Adipocyte (in vitro differentiated cells): ENCODE data around the gene PLXDC2.

Experiments used
- DNase-seq: peaks from one replicate; pipeline ENCODE4 v3.0.0-alpha.2; 2015; ENCODE audit warnings: low read depth
- H3K27me3 ChIP-seq: replicated peaks from 2 replicates; pipeline ENCODE4 v1.7.0; 2013; ENCODE audit warnings: mild to moderate bottlenecking, low read length, moderate library complexity; ENCODE audit not compliant: control insufficient read depth, insufficient read depth
- H3K36me3 ChIP-seq: 2 replicates; pipeline ENCODE4 v1.7.0; 2013; ENCODE audit warnings: low read length, mild to moderate bottlenecking, moderate library complexity; ENCODE audit not compliant: control insufficient read depth, insufficient read depth, severe bottlenecking
- H3K4me1 ChIP-seq: 2 replicates; pipeline ENCODE4 v1.7.0; 2013; ENCODE audit warnings: mild to moderate bottlenecking, low read length, moderate library complexity; ENCODE audit not compliant: control insufficient read depth, insufficient read depth
- H3K4me3 ChIP-seq: 2 replicates; pipeline ENCODE4 v1.7.0; 2013; ENCODE audit warnings: mild to moderate bottlenecking, low read length, moderate library complexity
- H3K9ac ChIP-seq: 2 replicates; pipeline ENCODE4 v1.7.0; 2013; ENCODE audit warnings: mild to moderate bottlenecking, low read length, moderate library complexity
- H3K9me3 ChIP-seq: 2 replicates; pipeline ENCODE4 v1.7.0; 2013; ENCODE audit warnings: mild to moderate bottlenecking, low read length, moderate library complexity; ENCODE audit not compliant: control insufficient read depth

The PLXDC2 gene

DNA sequence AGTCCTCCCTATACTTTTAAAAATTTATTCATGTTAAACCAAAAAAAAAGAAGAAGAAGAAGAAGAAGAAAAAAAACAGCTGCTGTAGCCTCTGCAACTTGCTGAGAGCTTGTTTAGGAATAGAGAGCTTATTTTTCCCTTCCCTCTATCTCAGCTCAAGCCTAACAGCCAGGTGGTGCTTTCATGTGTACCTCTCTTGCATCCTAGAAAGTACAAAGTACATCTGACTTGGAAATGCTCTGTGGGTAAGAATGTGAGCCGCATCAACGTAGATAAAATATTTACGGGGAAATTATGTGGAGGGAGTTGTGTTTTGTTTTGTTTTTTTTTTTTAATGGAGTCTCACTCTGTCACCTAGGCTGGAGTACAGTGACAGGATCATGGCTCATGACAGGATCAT is 99.6 kb downstream of the PLXDC2 start:
- DNase-seq, result no peak
- peaks cover under 1% of the 10 kb centered on the region for H3K4me1 ChIP-seq
- H3K9ac ChIP-seq, result no peak overlapping the region
- H3K27me3 ChIP-seq, result no peaks in the 10 kb centered on the region
- no peaks in the 10 kb centered on the region for H3K36me3 ChIP-seq
- no peak overlapping the region for H3K4me3 ChIP-seq
- H3K9me3 ChIP-seq, result peaks cover 10% of the 10 kb centered on the region

DNA sequence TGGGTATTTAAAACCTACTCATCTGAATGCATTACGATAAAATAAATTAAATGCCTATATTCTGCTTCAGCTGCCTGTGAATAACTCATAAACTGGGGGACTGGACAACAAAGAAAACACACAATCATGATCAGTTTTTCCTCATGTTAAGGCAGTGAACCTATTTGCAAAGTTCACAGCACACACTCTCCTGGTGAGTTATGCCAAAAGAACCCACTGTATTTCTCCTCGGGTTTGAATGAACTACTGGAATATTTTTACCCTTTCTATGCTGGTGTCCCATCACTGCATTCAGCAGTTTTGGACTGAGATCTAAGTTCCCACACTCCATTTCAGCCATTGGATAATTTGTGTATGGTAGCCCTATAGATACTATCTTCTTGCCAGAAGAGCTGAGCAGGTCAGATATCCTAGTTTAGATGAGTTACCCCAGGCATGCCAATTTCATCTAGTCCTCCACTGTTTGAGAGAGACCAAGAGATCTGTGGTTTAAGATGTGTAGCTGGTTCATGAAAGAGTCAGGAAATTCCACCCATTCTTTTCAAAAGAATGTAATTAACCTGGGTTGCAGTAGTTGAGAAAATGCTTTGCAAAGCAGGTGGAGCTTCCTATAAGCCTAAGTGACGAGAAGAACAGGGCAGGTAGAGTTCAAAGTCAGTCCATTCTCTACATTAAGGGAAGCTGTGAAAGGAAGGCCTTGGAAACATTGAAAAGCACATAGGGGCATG is 101.7 kb downstream of the PLXDC2 start:
- H3K27me3 ChIP-seq, result no peaks in the 10 kb centered on the region
- H3K36me3 ChIP-seq, result no peaks in the 10 kb centered on the region
- peaks cover 18% of the 10 kb centered on the region for H3K4me1 ChIP-seq
- H3K9me3 ChIP-seq, result peaks cover 10% of the 10 kb centered on the region
- no peak for DNase-seq
- no peak overlapping the region for H3K9ac ChIP-seq
- no peak overlapping the region for H3K4me3 ChIP-seq

DNA sequence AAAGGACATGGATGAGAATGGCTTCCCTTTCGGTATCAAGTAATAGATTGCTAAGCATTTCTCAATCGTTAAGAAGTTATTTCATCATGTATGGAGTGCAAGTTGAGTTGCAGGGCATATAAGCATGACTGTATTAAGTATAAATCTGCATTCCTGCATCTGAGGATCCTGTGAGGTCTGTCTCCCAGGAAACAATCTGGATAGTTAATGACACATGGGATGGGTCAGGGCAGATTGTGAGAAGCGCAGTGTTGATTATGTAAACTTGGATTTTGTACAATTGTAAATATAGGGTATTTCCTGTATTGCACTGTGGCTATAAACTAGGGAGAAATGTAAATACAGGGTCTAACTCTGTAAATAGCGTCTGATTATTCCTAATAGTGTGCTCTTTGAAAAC is 102.6 kb downstream of the PLXDC2 start:
- no peaks in the 10 kb centered on the region for H3K27me3 ChIP-seq
- DNase-seq, result no peak
- H3K9me3 ChIP-seq, result peaks cover 10% of the 10 kb centered on the region
- H3K36me3 ChIP-seq, result no peaks in the 10 kb centered on the region
- no peak overlapping the region for H3K9ac ChIP-seq
- no peak overlapping the region for H3K4me3 ChIP-seq
- peaks cover 26% of the 10 kb centered on the region for H3K4me1 ChIP-seq

DNA sequence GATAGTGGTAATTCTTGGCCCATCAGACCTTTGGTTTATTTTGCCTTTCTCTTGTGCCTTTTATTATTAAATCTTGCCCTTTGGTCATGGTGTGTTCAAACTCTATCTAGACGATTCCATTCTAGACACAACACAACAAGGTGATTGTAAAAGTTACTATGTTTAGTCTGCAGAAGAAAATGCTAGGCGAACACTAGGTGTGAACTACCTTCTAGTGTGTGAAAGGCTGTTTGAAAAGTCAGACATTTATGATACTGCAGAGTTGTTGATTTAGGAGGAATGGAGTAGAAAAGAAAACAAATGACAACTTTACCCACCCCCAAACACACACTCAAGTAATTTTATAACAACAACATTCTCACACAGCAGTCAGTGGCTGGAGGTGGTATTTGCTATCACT is 103.4 kb downstream of the PLXDC2 start:
- Histone ChIP-seq H3K36me3 (no peaks in the 10 kb centered on the region), H3K27me3 (no peaks in the 10 kb centered on the region), H3K4me3 (no peak overlapping the region), H3K4me1 (peaks cover 26% of the 10 kb centered on the region), H3K9me3 (peaks cover 5% of the 10 kb centered on the region), H3K9ac (no peak overlapping the region)
- no peak for DNase-seq

DNA sequence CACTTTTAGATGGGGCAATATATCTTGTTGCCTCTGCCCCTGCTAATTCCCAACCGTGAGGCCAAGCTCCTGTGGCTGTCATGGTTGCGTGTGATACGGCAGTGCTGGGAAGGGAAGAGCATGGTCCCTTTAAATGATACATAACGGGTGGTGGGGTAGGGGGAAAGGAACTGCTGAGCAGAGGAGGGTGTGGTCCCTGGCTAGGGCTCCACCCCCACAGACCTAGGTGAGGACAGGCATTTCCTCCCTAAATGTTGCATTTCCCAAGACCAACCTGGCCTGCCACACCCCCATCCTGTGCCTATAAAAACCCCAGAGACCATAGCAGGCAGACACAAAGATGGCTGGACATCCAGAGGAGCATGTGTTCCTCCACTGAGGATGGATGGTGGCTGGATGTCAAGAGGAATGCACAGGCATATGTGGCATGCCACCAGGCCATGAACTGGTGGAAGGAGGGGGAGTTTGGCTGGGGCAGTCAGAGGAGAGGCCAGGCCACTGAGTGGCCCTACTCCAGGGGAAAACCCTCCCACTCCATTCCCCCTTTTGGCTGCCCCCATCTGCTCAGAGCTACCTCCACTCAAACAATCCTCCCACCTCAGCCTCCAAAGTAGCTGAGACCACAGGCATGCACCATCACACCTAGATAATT is 104.0 kb downstream of the PLXDC2 start:
- no peak overlapping the region for H3K4me3 ChIP-seq
- no peak for DNase-seq
- H3K9me3 ChIP-seq, result no peaks in the 10 kb centered on the region
- H3K4me1 ChIP-seq, result peaks cover 29% of the 10 kb centered on the region
- H3K9ac ChIP-seq, result no peak overlapping the region
- no peaks in the 10 kb centered on the region for H3K27me3 ChIP-seq
- H3K36me3 ChIP-seq, result no peaks in the 10 kb centered on the region

DNA sequence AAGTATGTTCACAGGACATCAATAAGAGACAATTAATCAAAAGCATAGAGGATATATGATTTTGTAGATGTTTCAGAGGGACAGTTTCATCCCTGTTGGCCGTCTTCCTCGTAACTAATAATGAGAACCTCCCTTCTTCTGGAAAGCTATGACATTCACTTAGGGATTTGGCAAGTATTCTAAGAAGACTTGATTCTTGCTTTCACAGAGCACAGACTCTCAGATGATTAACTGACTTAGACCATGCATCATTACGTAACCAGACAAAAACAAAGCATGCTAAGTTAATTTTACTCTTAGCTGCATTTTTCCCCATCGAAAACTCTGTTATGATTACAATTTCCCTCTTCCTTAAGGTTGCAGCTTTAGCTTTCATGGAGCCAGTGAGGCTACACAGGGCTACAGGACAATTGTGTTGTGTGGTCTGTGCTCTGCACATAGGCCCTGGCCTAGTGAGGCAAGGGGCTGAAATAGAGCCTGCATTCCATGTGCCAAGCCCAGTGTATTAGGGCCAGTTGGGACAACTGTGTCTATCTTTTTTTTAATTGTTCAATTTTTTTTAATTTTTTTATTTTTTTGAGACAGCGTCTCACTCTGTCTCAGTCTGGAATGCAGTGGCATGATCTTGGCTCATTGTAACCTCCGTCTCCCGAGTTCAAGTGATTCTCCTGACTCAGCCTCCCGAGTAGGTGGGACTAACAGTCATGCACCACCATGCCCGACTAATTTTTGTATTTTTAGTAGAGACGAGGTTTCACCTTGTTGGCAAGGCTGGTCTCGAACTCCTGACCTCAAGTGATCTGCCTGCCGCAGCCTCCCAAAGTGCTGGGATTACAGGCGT is 105.3 kb downstream of the PLXDC2 start:
- H3K27me3 ChIP-seq, result no peaks in the 10 kb centered on the region
- H3K9ac ChIP-seq, result peak overlapping the region; percentile 8
- H3K4me1 ChIP-seq, result peaks cover 29% of the 10 kb centered on the region
- DNase-seq, result no peak
- no peaks in the 10 kb centered on the region for H3K36me3 ChIP-seq
- H3K9me3 ChIP-seq, result no peaks in the 10 kb centered on the region
- H3K4me3 ChIP-seq, result peak overlapping the region; percentile 35

DNA sequence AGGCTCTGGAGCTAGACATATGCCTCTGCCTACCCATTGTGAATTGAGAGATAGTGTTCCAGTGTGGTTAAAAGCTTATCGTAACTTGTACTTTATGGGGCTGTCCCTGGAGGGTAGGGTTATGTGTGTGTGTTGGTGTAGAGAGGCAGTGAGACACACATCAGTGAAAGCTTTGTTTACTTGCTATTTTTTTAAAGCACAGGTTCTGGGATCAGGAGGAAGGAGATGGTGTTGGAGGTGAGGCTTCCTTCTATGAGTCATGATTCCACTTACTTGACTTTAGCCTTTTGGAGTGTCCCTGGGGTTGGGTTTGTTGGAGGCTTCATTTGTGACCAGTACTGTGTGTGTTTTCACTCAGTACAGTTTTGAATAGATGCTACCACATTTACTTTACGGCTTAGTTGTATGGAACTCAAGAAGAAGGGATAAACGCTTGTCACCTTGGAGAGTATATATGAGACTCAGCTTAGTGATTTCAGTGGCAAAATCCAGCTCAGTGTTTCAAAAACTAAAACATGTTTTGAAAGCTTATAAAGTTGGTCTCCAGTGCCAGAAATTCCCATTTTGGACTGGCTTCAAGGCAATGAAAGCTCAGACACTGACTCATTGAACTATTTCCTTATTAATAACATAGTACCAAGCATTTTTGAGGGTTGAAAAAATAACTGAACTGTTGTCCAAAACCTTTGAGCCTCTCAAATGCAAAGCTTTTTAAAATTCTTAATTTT is 106.2 kb downstream of the PLXDC2 start:
- DNase-seq, result no peak
- Histone ChIP-seq H3K4me3 (peak overlapping the region; percentile 35), H3K27me3 (no peaks in the 10 kb centered on the region)

DNA sequence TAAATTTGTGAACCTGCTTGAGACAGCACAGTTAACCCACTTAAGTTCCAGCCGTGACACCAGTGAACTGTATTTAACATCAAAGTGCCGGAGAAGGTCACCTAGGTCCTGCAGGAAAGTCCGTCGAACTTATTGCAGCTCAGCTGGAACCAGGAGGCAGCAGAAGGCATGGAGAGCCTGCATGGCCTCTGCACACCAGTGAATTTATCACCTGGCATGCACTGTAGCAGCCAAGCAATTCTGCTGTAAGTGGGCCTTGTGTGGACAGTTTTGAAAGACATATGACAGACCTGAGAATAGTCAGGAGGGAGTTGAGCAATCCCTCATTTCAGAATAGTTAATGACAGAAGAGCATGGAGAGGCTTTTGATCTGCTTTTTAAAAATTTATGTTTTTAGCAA is 108.8 kb downstream of the PLXDC2 start:
- H3K9ac ChIP-seq, result no peak overlapping the region
- no peak for DNase-seq
- H3K27me3 ChIP-seq, result no peaks in the 10 kb centered on the region
- H3K4me1 ChIP-seq, result peaks cover 39% of the 10 kb centered on the region
- no peak overlapping the region for H3K4me3 ChIP-seq
- H3K36me3 ChIP-seq, result no peaks in the 10 kb centered on the region
- H3K9me3 ChIP-seq, result no peaks in the 10 kb centered on the region

More for the DNA sequence above, 106.2 kb downstream of the PLXDC2 start:
- Histone ChIP-seq H3K4me1 (peaks cover 29% of the 10 kb centered on the region), H3K9ac (peak overlapping the region; percentile 33), H3K9me3 (no peaks in the 10 kb centered on the region), H3K36me3 (no peaks in the 10 kb centered on the region)

DNA sequence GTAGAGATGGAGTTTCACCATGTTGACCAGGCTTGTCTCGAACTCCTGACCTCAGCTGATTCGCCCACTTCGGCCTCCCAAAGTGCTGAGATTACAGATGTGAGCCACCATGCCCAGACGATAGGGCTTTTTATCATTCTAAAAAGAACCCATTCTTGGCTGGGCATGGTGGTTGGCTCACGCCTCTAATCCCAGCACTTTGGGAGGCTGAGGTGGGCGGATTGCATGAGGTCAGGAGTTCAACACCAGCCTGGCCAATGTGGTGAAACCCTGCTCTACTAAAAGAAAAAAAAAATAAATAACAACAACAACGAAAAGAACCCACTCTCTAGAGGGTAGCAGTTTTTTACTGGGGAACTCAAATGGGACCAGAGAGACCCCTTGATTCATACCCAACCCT is 112.7 kb downstream of the PLXDC2 start:
- Histone ChIP-seq H3K4me3 (peak overlapping the region; percentile 60), H3K36me3 (no peaks in the 10 kb centered on the region), H3K9me3 (no peaks in the 10 kb centered on the region), H3K4me1 (peaks cover 24% of the 10 kb centered on the region), H3K9ac (peak overlapping the region; percentile 33), H3K27me3 (no peaks in the 10 kb centered on the region)
- DNase-seq, result no peak

DNA sequence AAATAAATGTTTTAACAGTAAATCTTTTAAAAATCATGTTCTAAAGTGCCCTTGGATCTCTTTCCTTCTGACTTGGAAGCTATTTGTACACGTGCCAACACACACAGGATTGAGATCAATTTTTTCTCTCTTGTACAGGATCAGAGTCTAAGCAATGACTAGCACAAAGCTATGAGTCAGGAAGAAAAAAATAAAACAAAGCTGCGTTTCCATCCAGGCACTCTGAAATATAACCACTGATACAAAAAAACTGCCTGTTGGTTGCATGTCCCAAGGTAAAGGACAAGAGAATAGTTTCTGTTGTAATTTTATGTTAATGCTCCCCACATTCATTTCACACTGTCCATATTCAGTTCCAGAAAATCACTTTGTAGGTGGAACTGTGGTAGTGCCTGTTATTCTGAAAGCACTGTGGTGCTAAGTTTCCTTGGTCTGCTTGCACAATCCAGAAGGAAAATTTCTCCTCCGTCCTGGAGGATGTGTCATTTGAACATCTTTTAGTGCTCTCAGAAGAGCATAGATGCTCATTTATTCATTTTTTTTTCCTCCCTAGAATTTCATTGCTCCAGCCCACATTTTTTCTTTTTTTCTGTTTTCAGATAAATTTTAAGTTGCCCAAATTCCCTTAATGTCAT is 113.4 kb downstream of the PLXDC2 start:
- Histone ChIP-seq H3K9ac (peak overlapping the region; percentile 33), H3K27me3 (no peaks in the 10 kb centered on the region), H3K36me3 (no peaks in the 10 kb centered on the region), H3K9me3 (no peaks in the 10 kb centered on the region), H3K4me3 (peak overlapping the region; percentile 60), H3K4me1 (peaks cover 24% of the 10 kb centered on the region)
- no peak for DNase-seq
